ENCODE measurements around the gene TANGO6.

TANGO6 gene

GRCh38 chr16:68902969-68903345 is 59.6 kb downstream of the TANGO6 start:
- TF ChIP-seq, protein P1, sequence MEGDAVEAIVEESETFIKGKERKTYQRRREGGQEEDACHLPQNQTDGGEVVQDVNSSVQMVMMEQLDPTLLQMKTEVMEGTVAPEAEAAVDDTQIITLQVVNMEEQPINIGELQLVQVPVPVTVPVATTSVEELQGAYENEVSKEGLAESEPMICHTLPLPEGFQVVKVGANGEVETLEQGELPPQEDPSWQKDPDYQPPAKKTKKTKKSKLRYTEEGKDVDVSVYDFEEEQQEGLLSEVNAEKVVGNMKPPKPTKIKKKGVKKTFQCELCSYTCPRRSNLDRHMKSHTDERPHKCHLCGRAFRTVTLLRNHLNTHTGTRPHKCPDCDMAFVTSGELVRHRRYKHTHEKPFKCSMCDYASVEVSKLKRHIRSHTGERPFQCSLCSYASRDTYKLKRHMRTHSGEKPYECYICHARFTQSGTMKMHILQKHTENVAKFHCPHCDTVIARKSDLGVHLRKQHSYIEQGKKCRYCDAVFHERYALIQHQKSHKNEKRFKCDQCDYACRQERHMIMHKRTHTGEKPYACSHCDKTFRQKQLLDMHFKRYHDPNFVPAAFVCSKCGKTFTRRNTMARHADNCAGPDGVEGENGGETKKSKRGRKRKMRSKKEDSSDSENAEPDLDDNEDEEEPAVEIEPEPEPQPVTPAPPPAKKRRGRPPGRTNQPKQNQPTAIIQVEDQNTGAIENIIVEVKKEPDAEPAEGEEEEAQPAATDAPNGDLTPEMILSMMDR (IDR thresholded peaks at IDR 0.05; ENCODE audit: low read depth, low read length): no peak

DNA sequence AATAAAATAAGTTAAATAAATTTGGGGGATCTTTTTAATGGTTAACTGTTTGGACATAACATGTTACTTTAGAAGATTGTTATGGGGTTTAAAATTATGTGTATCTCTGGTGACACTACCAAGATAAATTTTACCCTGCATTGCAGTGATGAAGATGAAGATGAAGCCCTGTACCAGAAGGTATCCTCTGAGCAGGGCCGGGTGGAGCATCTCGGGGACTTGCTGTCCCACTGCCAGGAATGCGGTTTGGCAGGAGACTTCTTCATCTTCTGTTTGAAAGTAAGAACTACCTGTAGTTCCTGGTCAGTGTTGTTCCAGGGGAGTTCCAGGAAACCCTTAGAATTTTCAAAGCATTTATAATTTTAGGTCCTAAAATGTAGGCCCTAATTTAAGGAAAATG is 64.0 kb downstream of the TANGO6 start:
- no peak for DNase-seq (ENCODE audit: low read depth in 2 of 2)
- H3K4me3 ChIP-seq (replicated peaks in 1 of 2; ENCODE audit: low read depth in 2 of 2, low read length in 2 of 2): no peak overlapping the region
- TF ChIP-seq, protein P1 (IDR thresholded peaks at IDR 0.05; ENCODE audit: low read depth, low read length): no peak

More at GRCh38 chr16:68902969-68903345, 59.6 kb downstream of the TANGO6 start:
- DNase-seq (ENCODE audit: low read depth in 2 of 2): no peak
- H3K4me3 ChIP-seq (replicated peaks in 1 of 2; ENCODE audit: low read depth in 2 of 2, low read length in 2 of 2): no peak overlapping the region

DNA sequence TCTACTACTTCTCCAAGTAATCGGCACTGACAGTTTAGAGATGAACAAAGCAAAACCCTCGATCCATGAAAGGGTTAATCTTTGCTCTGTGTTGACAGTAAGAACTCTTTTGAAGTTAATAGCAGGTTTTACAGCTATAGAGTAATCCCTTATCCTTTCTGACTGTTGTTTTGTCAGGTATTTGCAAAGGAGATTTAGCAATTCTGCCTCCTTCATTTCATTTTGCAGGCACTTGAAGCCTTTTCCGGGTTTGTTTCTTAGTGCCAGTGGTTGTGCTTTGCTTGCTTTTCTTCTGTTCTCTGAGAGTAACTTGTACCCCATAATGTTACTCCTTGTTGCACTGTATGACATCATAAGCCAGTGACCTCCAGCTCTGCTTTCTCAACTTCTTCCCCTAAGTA is 64.5 kb downstream of the TANGO6 start:
- TF ChIP-seq, protein P1 (IDR thresholded peaks at IDR 0.05; ENCODE audit: low read depth, low read length): no peak
- no peak for DNase-seq (ENCODE audit: low read depth in 2 of 2)
- no peak overlapping the region for H3K4me3 ChIP-seq (replicated peaks in 1 of 2; ENCODE audit: low read depth in 2 of 2, low read length in 2 of 2)

DNA sequence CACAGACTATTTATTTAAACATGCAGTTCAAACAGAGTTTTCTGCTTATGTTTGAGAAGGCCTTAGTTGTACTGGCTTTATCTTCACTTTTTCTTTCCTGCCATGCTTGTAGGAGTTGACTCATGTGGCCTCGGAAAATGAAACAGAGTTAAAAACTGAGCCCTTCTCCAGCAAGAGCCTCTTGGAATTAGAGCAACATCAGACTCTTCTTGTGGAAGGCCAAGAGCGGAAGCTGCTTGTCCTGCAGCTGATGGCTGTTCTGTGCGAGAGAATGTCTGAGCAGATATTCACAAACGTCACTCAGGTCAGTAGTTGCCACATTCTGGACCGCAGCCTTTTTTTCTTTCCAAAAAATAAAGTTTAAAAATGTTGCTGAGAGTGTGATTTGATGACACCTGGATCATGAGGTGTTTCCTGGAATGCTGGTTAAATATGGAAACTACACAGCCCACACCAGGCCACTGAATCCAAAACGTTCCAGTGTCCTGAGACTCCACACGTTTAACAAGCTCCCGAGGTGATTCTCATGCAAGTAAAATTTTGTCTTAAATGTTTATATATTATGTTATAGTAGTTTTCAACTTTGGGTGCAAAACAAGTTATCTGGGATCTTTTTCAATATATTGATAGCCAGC is 65.9 kb downstream of the TANGO6 start:
- H3K4me3 ChIP-seq (replicated peaks in 1 of 2; ENCODE audit: low read depth in 2 of 2, low read length in 2 of 2): no peak overlapping the region
- no peak for DNase-seq (ENCODE audit: low read depth in 2 of 2)
- TF ChIP-seq, protein P1 (IDR thresholded peaks at IDR 0.05; ENCODE audit: low read depth, low read length): no peak

DNA sequence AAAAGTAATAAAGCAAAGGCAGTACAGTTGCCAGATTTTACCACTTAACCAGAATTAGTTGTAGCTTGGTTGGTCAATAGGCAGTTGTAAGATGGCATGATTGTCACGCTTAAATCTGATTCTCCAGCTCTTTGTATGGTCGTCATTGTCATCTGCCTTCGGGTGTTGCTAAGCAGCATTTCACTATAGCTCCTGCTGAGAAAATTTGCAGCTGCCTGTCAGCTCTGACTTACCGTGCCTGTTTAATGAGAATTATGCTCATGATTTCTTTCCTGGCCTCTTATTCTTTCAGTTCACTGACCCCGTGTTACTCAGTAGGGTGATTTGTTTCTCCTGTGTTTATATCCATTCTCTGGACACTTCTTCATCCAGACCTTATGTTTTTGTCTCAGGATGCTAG is 66.7 kb downstream of the TANGO6 start:
- no peak overlapping the region for H3K4me3 ChIP-seq (replicated peaks in 1 of 2; ENCODE audit: low read depth in 2 of 2, low read length in 2 of 2)
- TF ChIP-seq, protein P1 (IDR thresholded peaks at IDR 0.05; ENCODE audit: low read depth, low read length): no peak
- DNase-seq (ENCODE audit: low read depth in 2 of 2): no peak

DNA sequence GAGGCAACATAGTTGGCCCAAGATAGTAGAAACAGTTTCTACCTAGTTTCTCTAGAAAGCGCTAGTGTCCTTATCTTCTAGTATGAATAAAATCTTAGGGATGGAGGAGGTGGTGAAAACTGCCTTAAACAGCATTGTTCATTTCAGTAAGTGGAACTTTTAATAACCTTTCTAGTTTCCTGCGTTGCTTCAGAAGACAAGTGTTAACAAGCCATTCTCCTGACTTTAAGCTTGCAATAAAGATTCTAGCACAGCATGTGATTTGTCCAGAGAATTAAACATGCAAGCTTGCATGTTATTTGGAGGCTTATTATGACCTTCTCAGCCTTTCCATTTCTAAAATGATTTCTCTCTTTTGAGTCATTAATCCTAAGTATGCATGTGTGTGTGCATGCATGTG is 72.3 kb downstream of the TANGO6 start:
- H3K4me3 ChIP-seq (replicated peaks in 1 of 2; ENCODE audit: low read depth in 2 of 2, low read length in 2 of 2): no peak overlapping the region
- DNase-seq (ENCODE audit: low read depth in 2 of 2): peak in 1 of 2 donors; percentile 29
- TF ChIP-seq, protein P1 (IDR thresholded peaks at IDR 0.05; ENCODE audit: low read depth, low read length): no peak

DNA sequence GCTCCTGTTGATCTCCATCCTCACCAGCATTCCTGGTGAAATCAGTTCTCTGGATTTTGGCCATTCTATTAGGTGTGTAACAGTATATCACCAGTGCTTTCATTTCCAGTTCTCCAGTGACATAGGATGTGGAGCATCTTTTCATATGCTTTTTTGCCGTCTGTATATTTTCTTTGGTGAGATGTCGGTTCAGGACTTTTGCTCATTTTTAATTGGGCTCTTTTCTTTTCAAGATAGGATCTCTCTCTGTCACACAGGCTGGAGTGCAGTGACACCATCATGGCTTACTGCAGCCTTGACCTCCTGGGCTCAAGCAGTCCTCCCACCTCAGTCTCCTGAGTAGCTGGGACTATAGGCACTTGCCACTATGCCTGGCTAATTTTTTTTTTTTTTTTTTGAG is 74.2 kb downstream of the TANGO6 start:
- DNase-seq (ENCODE audit: low read depth in 2 of 2): no peak
- TF ChIP-seq, protein P1 (IDR thresholded peaks at IDR 0.05; ENCODE audit: low read depth, low read length): no peak
- H3K4me3 ChIP-seq (replicated peaks in 1 of 2; ENCODE audit: low read depth in 2 of 2, low read length in 2 of 2): no peak overlapping the region

Measured in cardiac fibroblast (primary cell).